Lower lobe of right lung (tissue), 2 donors: ENCODE data around the gene ERN1. TPM values are rescaled to one million over a fixed set of nuclear protein-coding genes. Genes with fewer than 3 reads are reported as not detected.
A peak's percentile ranks its signal among the peaks of the same experiment; 100 is the strongest.
"Not testable (repeated sequence)": the region's sequence is repeated elsewhere in the genome, so short reads cannot be mapped to it uniquely, and the experiment has no call there.

Experiments used
- ATAC-seq, 2 donors: fragments of 200-7000 bp; cut with Tn5 transposase; one replicate each; pipeline ENCODE4 v1.9.1; 2020 to 2022; ENCODE audit warnings: mild to moderate bottlenecking in 2 of 2, moderate library complexity in 2 of 2
- DNase-seq: peaks from one replicate; pipeline ENCODE4 v3.0.0-alpha.2; 2020
- H3K27ac ChIP-seq: fragments of 200-600 bp; one replicate; pipeline ENCODE4 v1.8.0; 2022
- H3K27me3 ChIP-seq: fragments of 200-600 bp; one replicate; pipeline ENCODE4 v1.8.0; 2022; ENCODE audit warnings: low read depth
- H3K36me3 ChIP-seq: fragments of 200-600 bp; one replicate; pipeline ENCODE4 v1.8.0; 2022; ENCODE audit warnings: mild to moderate bottlenecking
- H3K4me1 ChIP-seq: fragments of 200-600 bp; one replicate; pipeline ENCODE4 v1.8.0; 2022
- H3K4me3 ChIP-seq: fragments of 200-600 bp; one replicate; pipeline ENCODE4 v1.8.0; 2022; ENCODE audit warnings: mild to moderate bottlenecking
- H3K9me3 ChIP-seq: fragments of 200-600 bp; one replicate; pipeline ENCODE4 v1.8.0; 2022
- CTCF ChIP-seq: fragments of 200-600 bp; IDR thresholded peaks from one replicate; pipeline ENCODE4 v1.8.0; 2022; ENCODE audit warnings: antibody characterized with exemption, mild to moderate bottlenecking
- intact Hi-C: fragments of 100-400 bp; cut with DNase I; formaldehyde crosslinking; loops from one replicate; pipeline ENCODE4 v1.11.0; 2022
- total RNA-seq: library from RNA; stranded (reverse); fragmentation: NEBNext Ultra II Directional; extraction: Animal tissue kit (Norgen Biotek cat#: 25700); gene quantifications from one replicate; pipeline ENCODE4 v1.2.1, GENCODE V29; 2021
- donor health status: DM: no; HTN: yes; CAD: no; lungs with severe emphysema.

The ERN1 gene
- total RNA-seq, 1 donor from 2014 or later: 39.7 TPM

- peaks cover 70% of the 10 kb centered on the region for H3K4me1 ChIP-seq
- DNase-seq: peak; percentile 72
These were observed 44.9 kb upstream of the ERN1 start for GRCh38 chr17:64174686-64175456.

GRCh38 chr17:64173646-64174045 is 43.7 kb upstream of the ERN1 start:
- Histone ChIP-seq H3K36me3 (peaks cover 27% of the 10 kb centered on the region), H3K27ac (peak overlapping the region; percentile 58), H3K27me3 (no peaks in the 10 kb centered on the region), H3K4me1 (peaks cover 65% of the 10 kb centered on the region), H3K9me3 (no peaks in the 10 kb centered on the region), H3K4me3 (no peak overlapping the region)
- DNase-seq: no peak
- TF ChIP-seq CTCF: no peak
- intact Hi-C loops: no loop called here
- no peak for ATAC-seq

More at GRCh38 chr17:64174686-64175456, 44.9 kb upstream of the ERN1 start:
- Histone ChIP-seq H3K9me3 (no peaks in the 10 kb centered on the region), H3K4me3 (no peak overlapping the region), H3K36me3 (peaks cover 18% of the 10 kb centered on the region), H3K27ac (peak overlapping the region; percentile 58), H3K27me3 (no peaks in the 10 kb centered on the region)
- TF ChIP-seq CTCF: no peak
- intact Hi-C loops: no loop called here
- peak; percentile 69 to 92 for ATAC-seq

DNA sequence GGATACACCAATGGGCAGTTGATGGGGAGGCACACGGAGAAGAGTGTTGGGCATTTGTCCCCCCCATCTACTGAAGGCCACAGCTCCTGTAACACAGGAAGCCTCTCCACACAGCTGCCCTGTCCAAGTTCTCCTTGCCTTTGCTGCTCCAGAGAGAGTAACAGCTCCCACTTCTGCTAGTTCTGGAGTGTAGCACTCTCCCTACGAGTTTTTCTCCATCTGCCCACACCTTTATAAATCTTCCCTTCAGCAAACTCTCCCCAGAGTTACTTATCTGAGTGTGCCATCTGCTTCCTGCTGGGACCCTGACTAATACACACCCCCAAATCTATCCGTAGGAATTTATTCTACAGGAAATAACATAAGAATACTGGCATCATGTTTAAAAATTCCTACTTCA is 42.6 kb upstream of the ERN1 start:
- Histone ChIP-seq H3K27ac (no peak overlapping the region), H3K4me3 (no peak overlapping the region), H3K36me3 (peaks cover 30% of the 10 kb centered on the region), H3K9me3 (no peaks in the 10 kb centered on the region), H3K27me3 (no peaks in the 10 kb centered on the region), H3K4me1 (peaks cover 55% of the 10 kb centered on the region)
- ATAC-seq (no peak), DNase-seq (no peak)
- intact Hi-C loops: no loop called here
- peak; percentile 14 for TF ChIP-seq CTCF

GRCh38 chr17:64171041-64171440 is 41.1 kb upstream of the ERN1 start:
- no peak for TF ChIP-seq CTCF
- intact Hi-C loops: no loop called here

GRCh38 chr17:64170286-64170685 is 40.3 kb upstream of the ERN1 start:
- H3K27ac ChIP-seq: no peak overlapping the region
- TF ChIP-seq CTCF: no peak
- ATAC-seq (no peak), DNase-seq (no peak)
- H3K9me3 ChIP-seq: no peaks in the 10 kb centered on the region
- H3K27me3 ChIP-seq: no peaks in the 10 kb centered on the region
- H3K4me1 ChIP-seq: peaks cover 34% of the 10 kb centered on the region
- intact Hi-C loops: no loop called here
- peaks cover 50% of the 10 kb centered on the region for H3K36me3 ChIP-seq
- no peak overlapping the region for H3K4me3 ChIP-seq

More at GRCh38 chr17:64171041-64171440, 41.1 kb upstream of the ERN1 start:
- no peak overlapping the region for H3K27ac ChIP-seq
- H3K27me3 ChIP-seq: no peaks in the 10 kb centered on the region
- no peaks in the 10 kb centered on the region for H3K9me3 ChIP-seq
- peaks cover 40% of the 10 kb centered on the region for H3K4me1 ChIP-seq
- DNase-seq: no peak
- no peak overlapping the region for H3K4me3 ChIP-seq
- no peak for ATAC-seq
- peaks cover 43% of the 10 kb centered on the region for H3K36me3 ChIP-seq

DNA sequence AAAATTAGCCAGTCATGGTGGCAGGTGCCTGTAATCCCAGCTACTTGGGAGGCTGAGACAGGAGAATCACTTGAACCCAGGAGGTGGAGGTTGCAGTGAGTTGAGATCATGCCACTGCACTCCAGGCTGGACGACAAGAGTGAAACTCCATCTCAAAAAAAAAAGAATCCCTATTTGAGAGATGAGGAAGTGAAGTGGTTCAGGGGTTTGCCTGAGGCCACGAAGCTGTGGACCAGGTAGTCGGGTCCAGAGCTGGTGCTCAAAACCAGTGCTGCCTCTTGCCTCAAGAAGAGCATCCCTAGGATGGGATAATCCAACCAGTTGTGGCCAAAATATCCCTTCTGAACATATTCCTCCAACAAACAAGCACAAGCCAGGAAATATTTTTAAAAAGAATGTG is 37.7 kb upstream of the ERN1 start:
- intact Hi-C loops: not testable (repeated sequence)
- peaks cover 53% of the 10 kb centered on the region for H3K36me3 ChIP-seq

More for the DNA sequence above, 37.7 kb upstream of the ERN1 start:
- H3K9me3 ChIP-seq, H3K4me1 ChIP-seq, H3K4me3 ChIP-seq, H3K27ac ChIP-seq, H3K27me3 ChIP-seq, DNase-seq, ATAC-seq: not testable (repeated sequence)
